Activated B cell treated with CpG ODN at 0.5 μM for 24 hours (primary cell): ENCODE measurements around the gene LIPI. TPM values are rescaled to one million over a fixed set of nuclear protein-coding genes. Genes with fewer than 3 reads are reported as not detected.
"Not testable (repeated sequence)": the region's sequence is repeated elsewhere in the genome, so short reads cannot be mapped to it uniquely, and the experiment has no call there.

ENCODE experiments used
- ATAC-seq: fragments of 200-7000 bp; cut with Tn5 transposase; one replicate; pipeline ENCODE4 v1.10.0; 2021; ENCODE audit warnings: low read depth, mild to moderate bottlenecking, moderate library complexity
- CTCF ChIA-PET: fragments of 350-600 bp; sonication (Branson Sonifier 250); formaldehyde crosslinking; loops from one replicate; lab custom pipeline; 2021; ENCODE audit warnings: antibody characterized with exemption; lab: Charles Lee
- POLR2A ChIA-PET: fragments of 350-600 bp; sonication (Branson Sonifier 250); formaldehyde crosslinking; loops from one replicate; lab custom pipeline; 2021; ENCODE audit warnings: antibody characterized with exemption; lab: Charles Lee
- DNase-seq: peaks from one replicate; pipeline ENCODE4 v3.0.0; 2022
- H3K27ac Mint-ChIP-seq: one replicate; pipeline ENCODE4 v1.8.0; 2020; ENCODE audit warnings: mixed read lengths
- H3K27me3 Mint-ChIP-seq: one replicate; pipeline ENCODE4 v1.8.0; 2021; ENCODE audit warnings: mixed read lengths
- H3K36me3 Mint-ChIP-seq: one replicate; pipeline ENCODE4 v1.8.0; 2021; ENCODE audit warnings: low read depth, mixed read lengths
- H3K4me1 Mint-ChIP-seq: one replicate; pipeline ENCODE4 v1.8.0; 2021; ENCODE audit warnings: mixed read lengths
- H3K4me3 Mint-ChIP-seq: one replicate; pipeline ENCODE4 v1.8.0; 2020; ENCODE audit warnings: mild to moderate bottlenecking, mixed read lengths
- H3K9me3 Mint-ChIP-seq: one replicate; pipeline ENCODE4 v1.8.0; 2020; ENCODE audit warnings: mixed read lengths
- CTCF ChIP-seq: fragments of 200-600 bp; IDR thresholded peaks from one replicate; pipeline ENCODE4 v1.8.0; 2022; ENCODE audit warnings: antibody characterized with exemption, mild to moderate bottlenecking
- intact Hi-C: fragments of 100-400 bp; cut with micrococcal nuclease; formaldehyde crosslinking; loops from one replicate; pipeline ENCODE4 v1.15.1; 2024
- total RNA-seq: library from RNA; stranded (reverse); gene quantifications from 2 replicates; pipeline ENCODE4 v1.2.3, GENCODE V29; 2022

Gene LIPI
- total RNA-seq, 1 donor from 2014 or later, result not detected

GRCh38 chr21:14213164-14213563 is 2.4 kb upstream of the LIPI start:
- Mint-ChIP-seq H3K4me1 (peaks cover 7% of the 10 kb centered on the region), H3K27ac (no peak overlapping the region), H3K9me3 (no peaks in the 10 kb centered on the region), H3K27me3 (peaks cover 10% of the 10 kb centered on the region), H3K4me3 (no peak overlapping the region), H3K36me3 (peaks cover 1% of the 10 kb centered on the region)
- ATAC-seq, result no peak
- no peak for DNase-seq
- intact Hi-C loops, result no loop called here
- no peak for TF ChIP-seq CTCF
- ChIA-PET POLR2A (no interaction called here), CTCF (no interaction called here)

GRCh38 chr21:14206222-14206621 is 4.5 kb downstream of the LIPI start:
- intact Hi-C loops, result no loop called here
- TF ChIP-seq CTCF, result no peak
- H3K27ac Mint-ChIP-seq, result no peak overlapping the region

GRCh38 chr21:14166463-14167223 is 44.1 kb downstream of the LIPI start:
- POLR2A ChIA-PET, ATAC-seq, H3K4me3 Mint-ChIP-seq, H3K27ac Mint-ChIP-seq, H3K9me3 Mint-ChIP-seq, H3K4me1 Mint-ChIP-seq, intact Hi-C loops, H3K27me3 Mint-ChIP-seq, CTCF ChIA-PET, DNase-seq, H3K36me3 Mint-ChIP-seq: not testable (repeated sequence)

More at GRCh38 chr21:14206222-14206621, 4.5 kb downstream of the LIPI start:
- H3K4me3 Mint-ChIP-seq, result no peak overlapping the region
- no peak for DNase-seq
- no peaks in the 10 kb centered on the region for H3K4me1 Mint-ChIP-seq
- no peaks in the 10 kb centered on the region for H3K36me3 Mint-ChIP-seq
- peaks cover 1% of the 10 kb centered on the region for H3K27me3 Mint-ChIP-seq
- H3K9me3 Mint-ChIP-seq, result no peaks in the 10 kb centered on the region
- ChIA-PET CTCF (no interaction called here), POLR2A (no interaction called here)
- ATAC-seq, result no peak

- no peak overlapping the region for H3K27ac Mint-ChIP-seq
- intact Hi-C loops, result no loop called here
- TF ChIP-seq CTCF, result no peak
- no peak overlapping the region for H3K4me3 Mint-ChIP-seq
- POLR2A ChIA-PET, result no interaction called here
- no peaks in the 10 kb centered on the region for H3K36me3 Mint-ChIP-seq
- H3K27me3 Mint-ChIP-seq, result peaks cover 2% of the 10 kb centered on the region
- no peaks in the 10 kb centered on the region for H3K4me1 Mint-ChIP-seq
- ATAC-seq (no peak), DNase-seq (no peak)
- H3K9me3 Mint-ChIP-seq, result no peaks in the 10 kb centered on the region
- CTCF ChIA-PET, result no interaction called here
These were observed 66.8 kb downstream of the LIPI start for GRCh38 chr21:14143999-14144398.

GRCh38 chr21:14124266-14124665 is 86.5 kb downstream of the LIPI start:
- Mint-ChIP-seq H3K36me3 (no peaks in the 10 kb centered on the region), H3K4me1 (peaks cover 36% of the 10 kb centered on the region), H3K4me3 (no peak overlapping the region), H3K27me3 (peaks cover 6% of the 10 kb centered on the region), H3K9me3 (peaks cover 9% of the 10 kb centered on the region), H3K27ac (no peak overlapping the region)
- no peak for DNase-seq
- POLR2A ChIA-PET, result no interaction called here
- CTCF ChIA-PET, result no interaction called here
- no peak for ATAC-seq
- no peak for TF ChIP-seq CTCF
- intact Hi-C loops, result no loop called here

- ATAC-seq, result peak; percentile 77
- intact Hi-C loops, result no loop called here
- DNase-seq, result no peak
These were observed 89.0 kb downstream of the LIPI start for GRCh38 chr21:14121719-14122118.

More at GRCh38 chr21:14121719-14122118, 89.0 kb downstream of the LIPI start:
- peaks cover 9% of the 10 kb centered on the region for H3K9me3 Mint-ChIP-seq
- H3K4me1 Mint-ChIP-seq, result peaks cover 37% of the 10 kb centered on the region
- peak overlapping the region; percentile 25 for H3K4me3 Mint-ChIP-seq
- ChIA-PET POLR2A (no interaction called here), CTCF (no interaction called here)
- H3K27ac Mint-ChIP-seq, result peak overlapping the region; percentile 56
- no peaks in the 10 kb centered on the region for H3K36me3 Mint-ChIP-seq
- H3K27me3 Mint-ChIP-seq, result peaks cover 1% of the 10 kb centered on the region
- no peak for TF ChIP-seq CTCF
